Measurements from ENCODE around the gene TPBGL.

The TPBGL gene, protein sequence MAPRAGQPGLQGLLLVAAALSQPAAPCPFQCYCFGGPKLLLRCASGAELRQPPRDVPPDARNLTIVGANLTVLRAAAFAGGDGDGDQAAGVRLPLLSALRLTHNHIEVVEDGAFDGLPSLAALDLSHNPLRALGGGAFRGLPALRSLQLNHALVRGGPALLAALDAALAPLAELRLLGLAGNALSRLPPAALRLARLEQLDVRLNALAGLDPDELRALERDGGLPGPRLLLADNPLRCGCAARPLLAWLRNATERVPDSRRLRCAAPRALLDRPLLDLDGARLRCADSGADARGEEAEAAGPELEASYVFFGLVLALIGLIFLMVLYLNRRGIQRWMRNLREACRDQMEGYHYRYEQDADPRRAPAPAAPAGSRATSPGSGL

DNA sequence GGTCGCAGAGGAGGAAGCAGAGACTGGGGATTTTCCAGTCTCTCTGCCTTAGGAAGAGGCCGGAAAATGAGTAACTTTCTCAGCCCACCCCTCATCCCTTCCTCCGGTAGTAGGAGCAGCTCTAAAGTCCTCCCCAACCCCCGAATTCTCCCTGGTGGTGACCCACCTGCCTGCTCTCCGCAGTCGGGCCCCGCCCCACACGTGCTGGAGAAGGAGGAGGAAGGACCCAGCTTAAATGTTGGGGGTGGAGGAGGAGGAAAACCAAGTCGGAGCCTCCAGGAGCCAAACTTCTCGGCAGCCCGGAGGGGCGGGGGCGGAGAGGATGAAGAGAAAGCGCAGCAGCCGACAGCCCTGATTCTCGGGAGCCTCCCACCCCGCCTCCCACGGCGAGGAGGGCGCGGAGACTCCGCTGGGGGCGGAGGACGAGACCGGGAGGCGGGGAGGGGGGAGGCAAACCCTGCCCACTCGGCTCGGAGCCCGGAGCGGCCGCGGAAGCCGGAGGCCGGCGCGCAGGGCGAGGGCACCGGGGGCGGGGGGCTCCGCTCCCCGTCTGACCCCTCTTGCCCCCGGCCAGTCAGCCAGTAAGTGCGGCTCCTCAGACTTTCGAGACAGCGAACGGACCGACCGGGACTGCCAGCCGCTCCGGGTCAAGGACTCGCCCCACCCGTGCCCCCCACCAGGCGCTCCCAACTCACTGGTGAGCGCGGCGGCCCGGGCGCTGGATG is at the start of gene TPBGL:
Gene TPBGL, plus strand, starts transcription at position 464 of the 725 bp plus-strand sequence. CDS start 276 bp downstream, outside the sequence.
- DNase-seq (ENCODE audit: low read depth in 2 of 2): peak in 1 of 2 donors; percentile 20

DNA sequence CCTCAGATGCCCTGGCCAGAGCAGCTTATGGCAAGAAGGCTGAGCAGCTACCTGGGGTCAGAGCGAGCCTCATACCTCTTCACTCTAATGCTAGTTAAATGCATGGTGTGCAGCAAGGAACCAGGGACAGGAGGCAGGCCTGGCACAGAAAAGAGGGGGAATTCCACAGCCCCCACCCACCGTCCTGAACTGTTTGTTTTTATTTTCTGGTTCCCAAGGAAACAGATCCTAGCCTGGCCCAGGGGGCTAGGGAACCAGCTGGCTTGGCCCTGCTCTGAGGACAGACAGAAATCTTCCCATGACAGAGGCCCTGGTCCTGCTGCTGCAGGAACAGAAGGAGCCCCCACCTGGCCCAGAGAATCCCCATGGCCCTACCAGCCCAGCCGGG is 49.2 kb upstream of the TPBGL start:
- DNase-seq (ENCODE audit: low read depth in 2 of 2): no peak

DNA sequence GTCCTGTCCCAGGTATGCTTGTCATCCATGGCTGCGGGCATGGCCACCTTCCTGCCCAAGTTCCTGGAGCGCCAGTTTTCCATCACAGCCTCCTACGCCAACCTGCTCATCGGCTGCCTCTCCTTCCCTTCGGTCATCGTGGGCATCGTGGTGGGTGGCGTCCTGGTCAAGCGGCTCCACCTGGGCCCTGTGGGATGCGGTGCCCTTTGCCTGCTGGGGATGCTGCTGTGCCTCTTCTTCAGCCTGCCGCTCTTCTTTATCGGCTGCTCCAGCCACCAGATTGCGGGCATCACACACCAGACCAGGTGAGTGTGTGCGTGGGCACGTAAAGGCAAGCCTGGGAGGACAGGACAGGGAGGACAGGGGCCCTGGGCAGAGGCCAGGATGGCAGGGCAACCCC is 47.3 kb upstream of the TPBGL start:
- no peak for DNase-seq (ENCODE audit: low read depth in 2 of 2)

DNA sequence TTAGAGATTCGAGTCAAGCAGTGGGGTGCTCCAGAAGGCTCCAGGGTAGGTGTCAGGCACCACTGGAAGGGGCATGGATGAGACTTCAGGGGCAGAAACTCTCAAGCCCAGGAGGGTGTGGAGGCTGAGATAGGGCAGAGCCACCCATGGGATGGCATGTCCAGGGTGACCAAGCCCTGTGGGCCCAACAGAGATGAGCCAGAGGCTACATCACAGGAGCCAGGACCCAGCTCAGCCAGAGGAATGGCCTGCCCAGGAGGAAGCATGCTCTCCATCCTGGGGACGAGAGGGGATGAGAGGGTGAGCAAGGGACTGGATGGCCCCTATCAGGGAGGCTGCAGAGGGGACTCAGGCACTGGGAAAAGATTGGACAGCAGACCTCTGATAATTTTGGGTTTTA is 46.9 kb upstream of the TPBGL start:
- no peak for DNase-seq (ENCODE audit: low read depth in 2 of 2)

DNA sequence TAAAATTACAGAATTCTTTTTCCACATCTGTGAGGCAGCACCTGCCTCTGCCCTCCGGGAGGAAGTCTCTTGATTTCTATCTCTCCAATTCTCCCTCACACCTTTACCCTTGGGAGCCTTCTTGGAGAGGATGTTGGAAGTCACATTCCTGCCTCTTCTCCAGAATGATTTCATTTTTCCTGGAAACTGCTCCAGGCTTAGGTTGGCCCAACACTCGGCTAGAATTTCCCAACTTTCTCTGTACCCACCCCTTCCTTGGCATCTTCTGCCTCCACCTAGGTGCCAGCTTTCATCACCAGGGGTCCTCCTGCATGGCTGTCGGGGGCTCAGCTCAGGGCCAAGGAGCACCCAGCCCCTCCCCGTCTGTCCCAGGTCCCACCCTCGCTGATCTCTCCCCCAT is 46.4 kb upstream of the TPBGL start:
- DNase-seq (ENCODE audit: low read depth in 2 of 2): no peak

DNA sequence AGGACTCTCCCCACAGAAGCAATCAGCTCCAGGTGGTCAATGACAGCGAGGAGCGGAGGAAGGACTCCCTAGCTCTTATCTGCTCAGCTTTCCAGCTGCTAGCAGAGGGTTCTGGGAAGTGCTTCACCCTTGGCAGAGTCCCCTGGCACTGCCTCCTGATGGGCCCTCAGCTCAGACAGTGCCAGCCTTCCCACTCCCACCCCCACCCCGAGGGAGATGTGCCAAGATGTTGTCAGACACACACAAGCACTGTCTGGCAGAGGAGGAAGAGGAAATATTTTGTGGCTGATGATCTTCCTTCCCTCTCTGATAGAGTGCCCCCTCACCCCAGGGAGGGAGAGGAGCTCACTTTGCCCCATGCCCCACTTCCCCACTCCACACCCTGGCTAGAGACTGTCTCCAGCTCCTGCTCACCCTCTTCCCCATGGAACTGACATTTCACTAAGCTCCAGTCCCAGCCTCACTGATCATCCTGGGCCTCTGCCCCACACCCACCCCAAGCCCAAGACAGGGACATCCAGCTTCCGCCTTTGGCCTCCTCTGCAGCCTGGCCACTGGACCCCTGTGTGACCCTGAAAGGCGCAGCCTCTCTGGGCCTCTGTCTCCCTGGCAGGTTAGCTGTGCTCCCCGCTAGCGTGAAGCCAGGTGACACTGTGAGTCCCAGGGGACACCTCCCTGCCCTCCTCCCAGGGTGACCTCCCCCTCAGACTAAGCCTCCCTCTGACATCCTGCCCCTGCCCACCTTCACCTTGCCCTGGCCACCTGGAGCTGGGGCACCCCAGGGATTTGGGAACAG is 45.2 kb upstream of the TPBGL start:
- no peak for DNase-seq (ENCODE audit: low read depth in 2 of 2)

DNA sequence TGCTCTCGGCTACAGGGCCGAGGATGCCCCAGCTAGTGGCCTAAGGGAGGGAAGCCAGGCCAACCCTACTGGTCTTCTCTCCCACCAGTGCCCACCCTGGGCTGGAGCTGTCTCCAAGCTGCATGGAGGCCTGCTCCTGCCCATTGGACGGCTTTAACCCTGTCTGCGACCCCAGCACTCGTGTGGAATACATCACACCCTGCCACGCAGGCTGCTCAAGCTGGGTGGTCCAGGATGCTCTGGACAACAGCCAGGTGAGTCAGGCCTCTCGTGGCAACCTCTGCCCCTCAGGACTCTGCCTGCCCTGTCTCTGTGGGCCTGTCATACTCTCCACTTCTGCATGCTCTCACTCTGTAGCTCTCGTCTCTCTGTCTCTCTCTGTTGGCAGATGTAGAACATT is 44.1 kb upstream of the TPBGL start:
- no peak for DNase-seq (ENCODE audit: low read depth in 2 of 2)

DNA sequence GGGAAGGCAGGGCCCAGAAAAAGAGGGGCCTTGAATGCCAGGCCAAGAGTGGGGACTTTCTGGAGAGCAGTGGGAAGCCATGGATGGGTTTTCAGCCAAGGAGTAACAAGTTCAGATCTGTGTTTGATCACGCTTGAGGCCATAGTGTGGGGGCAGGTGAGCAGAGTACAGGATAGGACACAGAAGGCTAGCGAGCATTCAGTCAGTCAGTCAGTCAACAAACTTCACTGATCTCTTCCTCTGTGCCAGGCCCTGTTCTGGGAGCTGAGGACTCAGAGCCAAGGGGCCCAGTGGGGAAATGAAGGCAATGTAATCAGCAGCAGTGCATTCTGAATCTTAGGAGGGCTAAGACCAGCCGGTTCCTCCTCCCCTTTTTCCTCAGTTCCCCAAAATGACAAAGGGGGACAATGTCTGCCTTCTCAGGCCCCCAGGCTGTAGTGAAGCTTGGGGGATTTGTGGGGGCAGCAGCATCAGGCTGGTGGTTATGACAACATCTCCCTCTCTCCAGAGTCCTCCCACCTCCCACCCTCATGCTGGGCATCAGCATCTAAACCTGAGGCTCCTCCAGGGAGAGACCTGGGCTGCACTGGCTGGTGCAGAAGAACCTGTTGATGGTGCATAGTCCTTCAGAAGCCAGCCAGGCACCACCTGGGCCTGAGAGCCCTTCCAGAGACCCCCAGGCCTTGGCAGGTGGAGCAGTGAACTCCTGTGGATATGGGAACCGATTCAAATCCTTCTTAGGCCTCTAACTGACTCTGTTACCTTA is 42.9 kb upstream of the TPBGL start:
- DNase-seq (ENCODE audit: low read depth in 2 of 2): no peak

DNA sequence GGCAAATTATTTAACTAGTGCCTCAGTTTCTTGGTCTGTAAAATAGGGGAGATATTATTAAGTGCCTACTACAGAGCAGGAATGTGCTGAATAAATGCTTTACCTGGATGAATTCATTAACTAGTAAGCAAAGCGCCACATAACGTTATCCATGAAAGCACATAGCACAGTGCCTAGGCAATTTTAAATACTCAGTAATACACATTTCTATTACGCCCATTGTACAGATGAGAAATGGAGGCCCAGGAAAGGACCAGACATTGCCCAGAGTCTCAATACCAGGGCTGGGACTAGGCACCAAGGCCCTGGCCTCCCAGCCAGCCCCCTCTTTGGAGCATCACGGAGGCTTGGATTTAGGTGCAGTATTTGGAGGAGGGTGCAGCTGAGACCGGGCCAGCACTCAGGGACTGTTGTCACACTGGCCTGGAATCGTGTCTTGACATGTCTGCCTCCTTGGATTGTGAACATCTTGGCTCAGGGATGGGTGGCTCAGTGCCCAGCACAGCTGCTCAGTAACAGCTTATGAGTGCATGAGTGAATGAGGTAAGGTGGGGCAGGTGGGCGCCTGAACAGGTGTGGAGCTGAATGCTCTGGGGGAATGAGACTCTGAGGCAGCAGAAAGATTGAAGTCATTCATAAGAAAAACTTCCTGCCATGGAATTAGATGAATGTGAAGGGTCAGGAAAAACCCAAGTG is 42.1 kb upstream of the TPBGL start:
- DNase-seq (ENCODE audit: low read depth in 2 of 2): no peak

DNA sequence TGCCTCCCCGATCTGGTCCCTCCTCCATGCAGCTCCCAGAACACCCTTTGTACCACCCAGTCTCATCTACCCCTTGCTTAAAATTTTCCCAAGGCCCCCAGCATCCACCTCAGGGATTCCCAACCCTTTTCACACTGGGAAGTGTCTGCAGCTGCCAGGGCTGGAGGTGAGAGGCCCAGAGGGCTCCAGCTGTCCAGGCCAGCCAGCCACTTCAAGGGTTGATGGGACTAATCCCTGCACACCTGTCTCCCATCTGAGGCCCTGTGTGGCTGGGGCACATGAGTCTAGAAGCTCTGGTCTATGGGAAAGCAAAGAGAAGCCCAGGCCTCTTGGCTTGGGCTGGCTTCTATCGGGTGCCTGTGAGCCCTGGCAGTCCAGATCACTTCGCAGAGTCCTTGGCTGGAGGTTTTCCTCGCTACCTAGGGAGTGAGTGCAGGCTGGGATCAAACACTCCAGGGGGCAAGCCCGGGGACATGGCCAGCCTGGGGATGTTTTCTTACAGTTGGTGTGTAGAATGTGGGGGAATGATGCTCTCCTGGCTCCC is 41.1 kb upstream of the TPBGL start:
- DNase-seq (ENCODE audit: low read depth in 2 of 2): no peak

DNA sequence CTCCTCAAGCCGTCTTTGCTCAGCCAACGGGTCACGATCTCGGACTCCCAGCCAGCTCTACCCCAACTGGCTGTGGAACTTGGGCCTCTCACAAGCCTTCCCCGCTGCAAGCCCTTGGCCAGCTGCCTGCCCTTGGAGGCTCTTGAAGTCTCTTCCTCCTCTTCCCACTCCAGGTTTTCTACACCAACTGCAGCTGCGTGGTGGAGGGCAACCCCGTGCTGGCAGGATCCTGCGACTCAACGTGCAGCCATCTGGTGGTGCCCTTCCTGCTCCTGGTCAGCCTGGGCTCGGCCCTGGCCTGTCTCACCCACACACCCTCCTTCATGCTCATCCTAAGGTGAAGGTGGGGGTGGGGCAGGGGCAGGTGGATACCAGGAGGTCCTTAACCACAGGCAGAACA is 40.5 kb upstream of the TPBGL start:
- DNase-seq (ENCODE audit: low read depth in 2 of 2): no peak

DNA sequence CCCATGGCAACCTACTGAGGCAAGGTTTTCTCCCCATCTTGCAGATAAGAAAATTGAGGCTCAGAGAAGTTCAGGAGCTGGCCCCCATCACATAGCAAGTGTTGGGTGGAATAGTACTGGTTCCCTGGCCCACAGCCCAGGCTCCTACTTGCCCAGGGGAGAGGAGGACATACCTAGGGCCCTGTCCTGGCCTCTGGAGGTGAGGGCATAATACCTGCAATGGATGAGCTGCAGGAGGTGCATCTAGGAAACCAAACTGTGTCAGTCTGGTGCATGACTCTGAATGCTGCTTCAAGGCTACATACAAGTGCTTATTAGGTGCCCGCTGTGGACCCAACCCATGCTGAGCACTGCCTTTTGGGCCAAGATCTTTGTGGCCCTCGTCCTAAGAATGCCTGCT is 40.0 kb upstream of the TPBGL start:
- DNase-seq (ENCODE audit: low read depth in 2 of 2): no peak

DNA sequence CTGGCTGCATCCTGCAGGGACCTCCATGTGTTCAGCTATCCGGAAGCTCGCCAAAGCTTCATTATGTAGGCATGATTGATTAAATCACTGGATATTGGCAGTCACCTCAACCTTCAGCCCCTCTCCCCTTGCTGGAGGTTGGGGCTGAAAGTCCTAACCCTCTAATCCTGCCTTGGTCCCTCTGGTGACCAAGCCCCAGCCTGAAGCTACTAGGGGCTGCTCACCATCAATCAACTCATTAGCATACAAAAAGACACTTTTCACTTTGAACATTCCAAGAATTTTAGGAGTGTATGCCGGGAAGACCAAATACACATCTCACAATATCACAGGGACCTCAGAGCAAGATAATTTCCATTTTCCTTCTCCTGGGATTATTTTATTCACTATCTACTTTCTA is 38.8 kb upstream of the TPBGL start:
- no peak for DNase-seq (ENCODE audit: low read depth in 2 of 2)

DNA sequence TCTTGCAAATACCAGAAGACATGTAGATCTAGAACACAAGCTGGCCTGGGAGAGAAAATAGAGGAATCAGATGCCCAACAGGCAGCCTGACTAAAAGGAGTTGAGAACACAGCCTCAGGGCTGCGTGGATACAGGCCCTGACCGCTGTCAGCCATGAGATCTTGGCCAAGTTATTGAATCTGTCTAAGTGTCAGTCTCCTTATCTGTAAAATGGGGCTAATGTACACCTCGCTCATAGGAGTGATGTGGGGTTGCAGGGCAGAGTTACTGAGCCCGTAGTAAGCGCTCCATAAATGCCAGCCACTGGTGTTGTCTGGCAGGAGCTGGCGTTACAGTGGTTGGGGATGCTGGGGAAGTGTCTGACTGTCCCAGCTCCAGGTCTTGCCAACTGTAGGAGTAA is 38.4 kb upstream of the TPBGL start:
- no peak for DNase-seq (ENCODE audit: low read depth in 2 of 2)

DNA sequence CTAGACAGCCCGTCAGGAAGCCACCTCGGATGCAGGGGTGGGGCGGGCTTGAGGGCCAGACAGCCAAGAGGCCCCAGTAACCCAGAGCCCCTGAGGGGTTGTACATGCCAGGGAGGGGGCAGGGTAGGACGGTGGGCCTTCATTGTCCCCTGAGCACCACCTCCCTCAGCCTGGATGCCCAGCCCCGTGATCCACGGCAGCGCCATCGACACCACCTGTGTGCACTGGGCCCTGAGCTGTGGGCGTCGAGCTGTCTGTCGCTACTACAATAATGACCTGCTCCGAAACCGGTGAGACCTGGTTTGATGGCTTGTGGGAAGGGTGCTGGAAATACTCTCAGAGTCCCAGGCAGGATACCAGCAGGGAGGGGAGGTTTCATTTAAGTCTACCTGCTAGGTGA is 37.4 kb upstream of the TPBGL start:
- no peak for DNase-seq (ENCODE audit: low read depth in 2 of 2)

DNA sequence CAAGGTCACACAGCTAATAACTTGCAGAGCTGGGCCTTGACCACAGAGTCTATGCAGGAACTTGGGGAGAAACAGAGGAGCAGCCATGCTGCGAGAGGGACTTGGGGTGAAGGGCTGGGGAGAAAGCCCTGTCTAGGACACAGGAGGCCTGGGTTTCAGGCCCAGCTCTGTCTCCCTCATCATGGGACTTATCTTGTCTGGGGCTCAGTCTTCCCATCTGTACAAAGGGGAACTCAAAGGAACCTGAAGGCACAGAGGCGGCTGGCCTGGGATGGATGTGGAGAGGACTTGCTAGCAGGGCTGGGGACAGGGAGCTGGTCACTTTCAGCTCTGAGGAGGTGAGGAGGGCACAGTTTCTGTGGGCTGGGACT is 36.9 kb upstream of the TPBGL start:
- no peak for DNase-seq (ENCODE audit: low read depth in 2 of 2)

DNA sequence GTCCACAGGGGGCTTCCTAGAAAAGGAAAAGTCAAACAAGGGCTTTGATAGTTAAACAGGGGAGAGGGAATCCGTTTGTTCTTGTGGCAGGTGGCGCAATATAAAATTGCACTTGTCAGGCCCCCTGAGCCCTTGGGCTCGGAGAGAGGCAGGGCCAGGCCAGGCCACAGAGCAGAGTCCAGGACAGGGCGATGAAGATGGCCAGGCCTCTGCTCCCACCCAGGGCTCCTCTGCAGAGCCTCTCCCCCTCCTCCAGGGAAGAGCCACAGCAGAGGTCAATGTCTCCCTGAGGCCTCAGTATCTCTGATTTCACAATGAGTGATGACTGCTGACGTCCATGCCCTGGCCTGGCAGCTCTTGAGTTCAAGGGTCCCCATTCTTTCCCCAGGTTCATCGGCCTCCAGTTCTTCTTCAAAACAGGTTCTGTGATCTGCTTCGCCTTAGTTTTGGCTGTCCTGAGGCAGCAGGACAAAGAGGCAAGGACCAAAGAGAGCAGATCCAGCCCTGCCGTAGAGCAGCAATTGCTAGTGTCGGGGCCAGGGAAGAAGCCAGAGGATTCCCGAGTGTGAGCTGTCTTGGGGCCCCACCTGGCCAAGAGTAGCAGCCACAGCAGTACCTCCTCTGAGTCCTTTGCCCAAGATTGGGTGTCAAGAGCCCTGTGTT is 36.4 kb upstream of the TPBGL start:
- DNase-seq (ENCODE audit: low read depth in 2 of 2): no peak

DNA sequence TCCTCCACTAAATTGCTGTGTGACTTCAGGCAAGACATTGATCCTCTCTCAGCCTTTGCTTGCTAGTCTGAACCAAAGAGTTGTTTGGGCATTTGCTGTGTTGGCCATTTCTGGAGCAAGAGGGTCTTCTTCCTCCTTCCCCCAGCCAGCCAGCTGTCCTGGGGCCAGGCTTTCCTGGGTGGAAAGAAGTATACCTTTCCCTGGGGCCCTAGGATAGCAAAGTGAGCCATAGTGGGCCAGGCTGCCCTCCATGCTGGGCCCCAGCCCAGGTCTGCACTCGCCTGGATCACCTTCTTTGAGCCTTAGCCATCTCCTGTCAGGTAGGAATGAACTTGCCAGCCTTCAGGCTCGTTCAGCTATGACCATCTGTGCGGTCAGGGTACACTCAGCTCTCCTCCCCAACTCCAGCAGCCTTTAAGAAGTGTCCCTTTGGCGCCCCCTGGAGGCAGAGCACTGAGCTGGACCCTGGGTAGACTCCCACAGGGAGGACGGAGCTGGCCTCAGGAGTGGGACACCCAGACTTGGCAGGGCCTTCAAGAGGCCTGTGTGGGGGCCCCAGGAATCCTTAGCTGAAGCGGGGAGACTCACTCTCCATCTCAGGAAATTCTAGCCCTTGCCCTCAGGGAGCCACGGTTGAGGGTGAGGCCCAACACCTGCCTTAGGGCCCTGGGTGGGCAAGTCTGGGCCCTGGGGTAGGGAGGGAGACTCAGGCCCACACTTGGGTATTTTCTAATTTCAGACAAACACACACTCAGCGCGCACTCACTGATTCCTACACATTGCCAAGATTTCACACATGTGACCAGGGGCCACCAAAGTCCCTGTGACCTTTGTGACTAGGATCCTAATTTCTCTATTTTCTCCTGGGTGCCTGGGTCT is 35.6 kb upstream of the TPBGL start:
- peak; percentile 57 to 78 for DNase-seq (ENCODE audit: low read depth in 2 of 2)

DNA sequence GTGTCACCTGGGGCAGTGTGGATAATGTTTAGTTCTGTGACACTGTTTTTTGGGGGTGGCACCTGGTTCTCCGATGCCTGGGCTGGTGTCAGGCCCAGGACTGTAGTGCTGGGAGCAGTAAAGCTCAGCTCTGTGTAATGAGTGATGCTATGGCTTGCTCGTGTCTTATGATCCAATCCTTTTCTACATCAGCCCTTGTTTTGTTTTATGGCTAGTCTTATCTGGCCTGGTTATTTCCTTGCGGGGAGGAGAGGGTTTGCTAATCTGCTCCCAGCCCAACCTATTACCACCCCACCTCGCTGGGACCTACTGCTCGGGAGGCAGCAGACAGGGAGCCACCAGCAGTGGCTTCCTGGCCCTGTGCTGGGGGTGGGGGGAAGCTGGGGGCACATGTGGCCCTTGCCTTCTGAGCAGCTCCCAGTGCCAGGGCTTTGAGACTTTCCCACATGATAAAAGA is 35.0 kb upstream of the TPBGL start:
- no peak for DNase-seq (ENCODE audit: low read depth in 2 of 2)
